Left renal pelvis (tissue), 4 donors: Measurements from ENCODE around the gene TCF7L2. TPM values are rescaled to one million over a fixed set of nuclear protein-coding genes. Genes with fewer than 3 reads are reported as not detected.

Experiments
- DNase-seq, 4 donors: peaks; one replicate each; pipeline ENCODE4 v3.0.0-alpha.2; 2013; ENCODE audit warnings: low read depth in 4 of 4, low spot score in 3 of 4
- polyA plus RNA-seq, 4 donors: library from polyadenylated mRNA; unstranded; fragments of 120-200 nt; gene quantifications; one replicate each; pipeline ENCODE4 v1.2.1, GENCODE V29; 2013; ENCODE audit not compliant: insufficient read length in 4 of 4

The TCF7L2 gene
- polyA plus RNA-seq, 4 donors: 41.2 to 52.3 (median 48.3) TPM

GRCh38 chr10:112990271-112990670, 40.2 kb downstream of the TCF7L2 start:
- no peak for DNase-seq

GRCh38 chr10:112991888-112992491, 41.9 kb downstream of the TCF7L2 start:
- no peak for DNase-seq

GRCh38 chr10:112996462-112996861, 46.4 kb downstream of the TCF7L2 start:
- no peak for DNase-seq

- DNase-seq: no peak
Measured at GRCh38 chr10:112999102-112999501, 49.1 kb downstream of the TCF7L2 start.

GRCh38 chr10:113000442-113000841, 50.4 kb downstream of the TCF7L2 start:
- DNase-seq: no peak

- no peak for DNase-seq
Measured at GRCh38 chr10:113000876-113001598, 51.0 kb downstream of the TCF7L2 start.

- no peak for DNase-seq
Measured at GRCh38 chr10:113001599-113002448, 51.8 kb downstream of the TCF7L2 start.

GRCh38 chr10:113002449-113002777, 52.4 kb downstream of the TCF7L2 start:
- DNase-seq: no peak

- DNase-seq: no peak
Measured at GRCh38 chr10:113003052-113003451, 53.0 kb downstream of the TCF7L2 start.

GRCh38 chr10:113004069-113004618, 54.1 kb downstream of the TCF7L2 start:
- DNase-seq: no peak

- DNase-seq: no peak
Measured at GRCh38 chr10:113005380-113005779, 55.3 kb downstream of the TCF7L2 start.

GRCh38 chr10:113006656-113007342, 56.8 kb downstream of the TCF7L2 start:
- no peak for DNase-seq

GRCh38 chr10:113007343-113007771, 57.3 kb downstream of the TCF7L2 start:
- no peak for DNase-seq

- DNase-seq: no peak
Measured at GRCh38 chr10:113007821-113008220, 57.8 kb downstream of the TCF7L2 start.

- no peak for DNase-seq
Measured at GRCh38 chr10:113011592-113012374, 61.7 kb downstream of the TCF7L2 start.

GRCh38 chr10:113015201-113015600, 65.2 kb downstream of the TCF7L2 start:
- DNase-seq: no peak

GRCh38 chr10:113017376-113017775, 67.3 kb downstream of the TCF7L2 start:
- DNase-seq: no peak

- DNase-seq: no peak
Measured at GRCh38 chr10:113018034-113018433, 68.0 kb downstream of the TCF7L2 start.

GRCh38 chr10:113019096-113019495, 69.0 kb downstream of the TCF7L2 start:
- DNase-seq: no peak
